Measurements from ENCODE around the gene MMAB. TPM values are rescaled to one million over a fixed set of nuclear protein-coding genes. Genes with fewer than 3 reads are reported as not detected.
A peak's percentile ranks its signal among the peaks of the same experiment; 100 is the strongest.

Gene MMAB
- total RNA-seq, 1 experiment from 2014 or later = 34.9 TPM

- H3K9me2 ChIP-seq (ENCODE audit: insufficient read depth) = no peaks in the 10 kb centered on the region
- CTCF ChIA-PET = interaction anchor here (0.7 to 3.3 kb wide), 15 partner anchors 9 to 248 kb away, joined by 3 to 64 read pairs (median 6); partner anchors contain the start of genes FAM222A, MMAB and MVK
- POLR2A ChIA-PET = interaction anchor here (0.6 kb wide), 1 partner anchor 24 kb away, joined by 3 read pairs; the partner anchor contains the start of genes MMAB and MVK
- H3K4me2 ChIP-seq (ENCODE audit: low read length) = peak overlapping the region; percentile 30; the same call in 1 of the 2 replicates
- no peaks in the 10 kb centered on the region for H4K20me1 ChIP-seq (ENCODE audit: insufficient read depth)
- RAD21 ChIA-PET (ENCODE audit: low non-redundant PET in 1 of 2, low total read pairs in 2 of 2, uncharacterized antibody in 2 of 2, unreplicated experiment in 2 of 2) = interaction anchor here (0.8 to 1.1 kb wide), 7 partner anchors 117 to 248 kb away, joined by 3 to 9 read pairs (median 5); no protein-coding TSS in a partner anchor
- TF ChIP-seq SRF (IDR thresholded peaks at IDR 0.05; ENCODE audit: low read depth) (no peak), YY1 (IDR thresholded peaks at IDR 0.05; ENCODE audit: extremely low read depth, insufficient replicate concordance, low read depth, low read length) (no peak), JUND (IDR thresholded peaks at IDR 0.05) (no peak), MAX (IDR thresholded peaks at IDR 0.05) (no peak), ATF3 (IDR thresholded peaks at IDR 0.05) (no peak), EZH2 (IDR thresholded peaks at IDR 0.05) (no peak), TCF7L2 (IDR thresholded peaks at IDR 0.05; ENCODE audit: borderline replicate concordance, extremely low read depth, insufficient read depth, insufficient read length) (no peak), RAD21 (IDR thresholded peaks at IDR 0.05; ENCODE audit: low read depth) (no peak), POLR2A (IDR thresholded peaks at IDR 0.05; ENCODE audit: borderline replicate concordance, extremely low read depth, insufficient read depth, insufficient read length) (no peak), CBX3 (IDR thresholded peaks at IDR 0.05; ENCODE audit: low read depth) (no peak), ELF1 (IDR thresholded peaks at IDR 0.05; ENCODE audit: borderline replicate concordance, low read depth) (no peak), CTCF (IDR thresholded peaks at IDR 0.05 in 2 of 3, conservative IDR thresholded peaks at IDR 0.05 in 1 of 3; ENCODE audit: borderline replicate concordance in 1 of 3, insufficient read depth in 1 of 3, low read depth in 2 of 3, low read length in 2 of 3) (no peak), ZFX (IDR thresholded peaks at IDR 0.05) (no peak), EGR1 (IDR thresholded peaks at IDR 0.05; ENCODE audit: low read depth) (no peak)
- no peak overlapping the region for H2AFZ ChIP-seq (ENCODE audit: low read depth, low read length, poor library complexity, severe bottlenecking)
- BruUV-seq (replicated peaks) = TSS peak; percentile 16
- no peaks in the 10 kb centered on the region for H3K9me3 ChIP-seq (ENCODE audit: control insufficient read depth in 1 of 2, insufficient read depth in 1 of 2, low read depth in 1 of 2, low read length in 2 of 2)
- DNase-seq (ENCODE audit: low read depth, low spot score) = no peak
- no peak overlapping the region for H3K9ac ChIP-seq (ENCODE audit: low read length)
- H3K79me2 ChIP-seq (ENCODE audit: insufficient read depth, low read length) = no peaks in the 10 kb centered on the region
- peaks cover 4 to 11% of the 10 kb centered on the region in 2 experiments for H3K4me1 ChIP-seq (ENCODE audit: control insufficient read depth in 1 of 2, insufficient read depth in 2 of 2, low read length in 2 of 2)
- H3K27ac ChIP-seq (ENCODE audit: low read depth, low read length) = no peak overlapping the region; the same call in 1 of the 2 replicates
- peak; percentile 6; the same call in 1 of the 2 replicates for ATAC-seq
- no peak overlapping the region for H3K4me3 ChIP-seq (replicated peaks in 1 of 2; ENCODE audit: low read depth in 1 of 2, low read length in 2 of 2)
- H3K27me3 ChIP-seq (ENCODE audit: insufficient read depth, low read length) = no peaks in the 10 kb centered on the region
- intact Hi-C loops (cut with micrococcal nuclease) = loop anchor here (1.0 kb wide), 2 partner anchors 79 to 178 kb away; no protein-coding TSS in a partner anchor
- H3K36me3 ChIP-seq (ENCODE audit: control insufficient read depth in 1 of 2, insufficient read depth in 2 of 2, low read length in 2 of 2) = 0 out of 4 replicates have a peak, but pooled peaks cover 0 to 5% of the 10 kb centered on the region in 2 experiments
Measured at GRCh38 chr12:109597414-109597794, 24.1 kb upstream of the MMAB start.
